Urinary bladder (tissue), 4 donors: ENCODE data around the gene TMEM242. TPM values are rescaled to one million over a fixed set of nuclear protein-coding genes. Genes with fewer than 3 reads are reported as not detected.

Source experiments
- DNase-seq: peaks from one replicate; pipeline ENCODE4 v3.0.0-alpha.2; 2015; ENCODE audit errors: extremely low spot score
- H3K27ac ChIP-seq: one replicate; pipeline ENCODE4 v1.5.1; 2013; ENCODE audit warnings: low read depth, mild to moderate bottlenecking, moderate library complexity
- H3K36me3 ChIP-seq: one replicate; pipeline ENCODE4 v1.6.1; 2013; ENCODE audit warnings: mild to moderate bottlenecking, moderate library complexity; ENCODE audit not compliant: insufficient read depth
- H3K4me1 ChIP-seq: one replicate; pipeline ENCODE4 v1.6.1; 2013; ENCODE audit warnings: mild to moderate bottlenecking, moderate library complexity; ENCODE audit not compliant: insufficient read depth
- H3K4me3 ChIP-seq: one replicate; pipeline ENCODE4 v1.5.1; 2013; ENCODE audit warnings: low read depth, low read length
- WGBS: extraction: QIAGEN DNeasy Blood & Tissue Kit; methylation state at CpG from one replicate; pipeline ENCODE4 v1.1.7; 2013; 5-methylcytosine and 5-hydroxymethylcytosine counted together
- polyA plus RNA-seq: library from polyadenylated mRNA; stranded (reverse); fragments of 200-250 nt; gene quantifications from one replicate; pipeline ENCODE4 v1.2.3, GENCODE V29; 2013
- total RNA-seq: library from RNA; depleted of rRNA; stranded (reverse); fragments of >200 nt; gene quantifications from one replicate; pipeline ENCODE4 v1.2.3, GENCODE V29; 2014
- donor health status: healthy with polysubstance abuse.
- donor health status: healthy.

TMEM242 gene
- total and polyA plus RNA-seq, 2 donors = 9.6 to 12.1 TPM

- H3K36me3 ChIP-seq = no peaks in the 10 kb centered on the region
- 95% methylated on average over 3 of the region's 3 CpGs for WGBS
- no peak overlapping the region for H3K27ac ChIP-seq
- H3K4me3 ChIP-seq = no peak overlapping the region
- DNase-seq = no peak
- no peaks in the 10 kb centered on the region for H3K4me1 ChIP-seq
Observed at GRCh38 chr6:157255079-157255478, 68.2 kb downstream of the TMEM242 start.

DNA sequence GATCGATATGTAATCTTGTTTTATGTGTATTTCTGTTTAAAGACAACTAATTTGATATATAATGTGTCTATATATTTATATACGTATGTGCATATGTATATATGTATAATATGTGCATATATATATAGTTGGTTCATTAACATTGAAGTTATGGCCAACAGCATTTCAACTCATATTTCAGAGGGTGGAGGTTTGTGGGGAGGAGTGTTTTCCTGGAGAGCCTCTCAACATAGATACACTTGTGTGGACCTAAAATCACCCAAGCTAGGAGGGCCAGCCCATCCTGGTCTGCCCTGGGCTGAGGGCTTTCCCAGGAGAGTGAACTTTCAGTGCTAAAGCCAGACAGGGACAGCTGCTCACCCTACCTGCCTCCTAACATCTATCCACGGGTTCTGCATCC, 68.8 kb downstream of the TMEM242 start:
- Histone ChIP-seq H3K4me1 (no peaks in the 10 kb centered on the region), H3K27ac (no peak overlapping the region), H3K36me3 (no peaks in the 10 kb centered on the region), H3K4me3 (no peak overlapping the region)
- WGBS = 87% methylated on average over 3 of the region's 3 CpGs
- no peak for DNase-seq

- H3K27ac ChIP-seq = no peak overlapping the region
- no peaks in the 10 kb centered on the region for H3K36me3 ChIP-seq
- DNase-seq = no peak
- H3K4me3 ChIP-seq = no peak overlapping the region
- 88% methylated on average over 7 of the region's 7 CpGs for WGBS
- no peaks in the 10 kb centered on the region for H3K4me1 ChIP-seq
Observed at GRCh38 chr6:157253699-157254098, 69.6 kb downstream of the TMEM242 start.

DNA sequence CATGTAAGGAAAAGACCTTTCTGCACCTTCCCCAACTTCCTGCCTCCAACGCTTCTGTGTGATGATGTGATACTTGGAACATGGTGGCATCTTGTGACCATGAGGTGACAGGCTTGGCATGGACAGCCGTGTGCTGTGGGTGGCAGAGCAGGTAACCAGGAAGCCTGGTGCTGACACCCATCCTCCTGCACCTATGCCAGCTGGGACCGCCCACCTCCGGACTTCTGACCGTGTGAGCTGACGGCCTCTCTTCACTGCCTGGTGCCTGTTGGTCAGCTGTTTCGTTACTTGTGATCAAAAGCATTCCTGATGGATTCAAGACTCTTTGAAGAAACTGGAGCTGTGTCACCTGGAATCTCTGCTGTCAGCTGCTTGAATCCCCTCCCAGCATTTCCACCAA, 70.3 kb downstream of the TMEM242 start:
- Histone ChIP-seq H3K4me1 (no peaks in the 10 kb centered on the region), H3K4me3 (no peak overlapping the region), H3K36me3 (no peaks in the 10 kb centered on the region), H3K27ac (no peak overlapping the region)
- no peak for DNase-seq
- WGBS = 75% methylated on average over 7 of the region's 7 CpGs

DNA sequence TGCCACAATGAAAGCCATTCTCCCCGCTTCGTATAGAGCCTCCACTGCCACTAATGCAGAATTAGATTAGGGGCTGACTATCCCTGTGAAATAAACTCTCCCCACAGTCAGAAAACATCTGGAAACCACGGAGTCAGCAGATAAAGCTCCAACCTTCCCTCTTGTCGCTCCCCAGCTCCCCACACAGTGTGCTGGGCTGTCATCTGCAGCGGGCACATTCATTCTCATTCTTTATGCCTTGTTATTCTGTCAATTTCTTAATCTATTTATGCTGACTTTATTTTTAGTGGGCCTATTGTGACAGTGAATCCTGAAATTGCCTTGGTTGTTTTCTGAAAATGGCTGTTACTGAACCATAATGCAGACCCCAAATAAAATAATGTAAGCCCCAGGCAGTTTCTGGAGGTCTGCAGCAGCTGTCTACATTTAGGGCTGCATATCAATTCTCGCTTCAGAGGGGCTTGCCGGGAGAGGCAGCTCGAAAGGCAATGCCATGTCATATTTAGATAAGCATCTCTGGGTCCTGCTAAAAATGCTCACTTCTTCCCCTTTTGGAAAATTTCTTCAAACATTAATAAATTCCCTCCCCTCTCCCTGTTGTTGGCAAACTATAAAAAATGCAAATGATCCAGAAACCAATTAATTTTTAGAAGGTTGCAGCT, 71.6 kb downstream of the TMEM242 start:
- H3K27ac ChIP-seq = no peak overlapping the region
- DNase-seq = no peak
- H3K36me3 ChIP-seq = no peaks in the 10 kb centered on the region
- no peak overlapping the region for H3K4me3 ChIP-seq
- 82% methylated on average over 8 of the region's 8 CpGs for WGBS
- H3K4me1 ChIP-seq = no peaks in the 10 kb centered on the region

DNA sequence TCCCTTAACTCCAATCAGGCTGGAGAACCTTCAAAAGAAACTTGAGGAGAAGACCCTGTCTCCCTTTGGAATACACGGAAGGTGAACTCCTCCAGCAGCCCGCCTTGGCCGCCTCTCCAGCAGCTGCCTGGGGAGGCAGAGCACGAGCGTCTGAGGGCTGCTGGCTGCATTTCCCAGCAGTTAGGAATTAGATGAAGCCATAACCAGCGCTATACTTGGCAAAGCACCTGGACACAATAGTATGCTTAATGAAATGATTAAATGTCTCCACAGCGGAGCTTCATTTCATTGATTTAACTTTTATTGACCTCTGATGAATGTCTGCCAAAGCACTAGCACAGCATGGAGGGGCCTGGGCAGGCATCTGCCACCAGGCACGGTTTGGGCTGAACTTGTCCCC, 73.5 kb downstream of the TMEM242 start:
- Histone ChIP-seq H3K36me3 (no peaks in the 10 kb centered on the region), H3K27ac (no peak overlapping the region), H3K4me3 (no peak overlapping the region), H3K4me1 (no peaks in the 10 kb centered on the region)
- WGBS = 79% methylated on average over 8 of the region's 8 CpGs
- no peak for DNase-seq

DNA sequence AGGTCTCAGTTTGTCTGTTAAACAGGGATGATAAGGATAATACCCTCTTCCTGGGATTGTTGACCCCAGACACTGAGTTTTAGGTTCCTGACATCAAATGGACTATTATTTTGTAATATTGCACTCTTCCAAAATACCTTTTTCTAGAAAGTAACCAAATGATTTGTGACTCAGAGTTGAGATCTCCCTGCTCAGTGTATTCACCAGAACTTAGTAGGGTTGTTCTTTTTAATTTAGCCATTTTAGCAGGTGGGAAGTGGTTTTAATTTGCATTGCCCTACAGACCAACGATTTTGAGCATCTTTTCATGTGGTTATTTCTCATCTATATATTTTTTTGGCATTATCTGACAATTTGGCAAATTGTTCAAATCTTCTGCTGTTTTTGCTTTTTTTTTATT, 75.1 kb downstream of the TMEM242 start:
- H3K4me1 ChIP-seq = no peaks in the 10 kb centered on the region
- 66% methylated on average over 1 of the region's 1 CpG for WGBS
- H3K27ac ChIP-seq = no peak overlapping the region

DNA sequence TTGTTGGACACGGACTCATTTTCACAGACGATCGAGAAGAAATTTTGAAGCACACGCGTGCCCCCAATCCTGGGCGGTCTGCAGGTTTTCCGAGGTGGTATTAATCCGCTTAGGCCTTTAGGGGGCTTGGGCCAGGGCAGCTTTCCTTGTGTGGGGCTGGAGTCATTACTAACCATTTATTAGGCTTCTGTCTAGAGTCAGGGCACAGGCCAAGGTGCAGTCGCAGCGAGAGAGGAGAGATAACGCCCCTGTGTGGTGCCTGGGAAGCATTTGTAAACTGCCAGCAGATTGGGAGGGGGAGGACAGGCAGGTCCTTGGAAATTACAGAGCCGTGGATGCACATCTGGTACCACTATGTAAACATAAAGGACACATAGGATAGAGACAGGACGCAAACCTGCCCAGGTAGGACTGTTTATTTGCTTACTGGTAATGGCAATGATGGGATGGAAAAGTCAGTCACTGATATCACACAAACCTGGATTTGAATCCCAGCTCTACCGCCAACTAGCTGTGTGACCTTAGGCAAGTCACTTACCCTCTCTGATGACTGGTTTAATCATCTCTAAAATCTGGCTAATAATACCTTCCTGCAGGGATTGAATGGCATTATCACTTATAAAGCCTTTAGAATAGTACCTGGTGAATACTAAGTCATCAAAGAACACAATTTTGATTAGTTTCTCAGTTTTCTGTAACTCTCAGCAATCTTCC, 76.4 kb downstream of the TMEM242 start:
- WGBS = 89% methylated on average over 14 of the region's 14 CpGs
- Histone ChIP-seq H3K27ac (no peak overlapping the region), H3K4me3 (no peak overlapping the region), H3K36me3 (no peaks in the 10 kb centered on the region), H3K4me1 (no peaks in the 10 kb centered on the region)
- DNase-seq = no peak

More for the DNA sequence above, 75.1 kb downstream of the TMEM242 start:
- Histone ChIP-seq H3K36me3 (no peaks in the 10 kb centered on the region), H3K4me3 (no peak overlapping the region)
- no peak for DNase-seq

DNA sequence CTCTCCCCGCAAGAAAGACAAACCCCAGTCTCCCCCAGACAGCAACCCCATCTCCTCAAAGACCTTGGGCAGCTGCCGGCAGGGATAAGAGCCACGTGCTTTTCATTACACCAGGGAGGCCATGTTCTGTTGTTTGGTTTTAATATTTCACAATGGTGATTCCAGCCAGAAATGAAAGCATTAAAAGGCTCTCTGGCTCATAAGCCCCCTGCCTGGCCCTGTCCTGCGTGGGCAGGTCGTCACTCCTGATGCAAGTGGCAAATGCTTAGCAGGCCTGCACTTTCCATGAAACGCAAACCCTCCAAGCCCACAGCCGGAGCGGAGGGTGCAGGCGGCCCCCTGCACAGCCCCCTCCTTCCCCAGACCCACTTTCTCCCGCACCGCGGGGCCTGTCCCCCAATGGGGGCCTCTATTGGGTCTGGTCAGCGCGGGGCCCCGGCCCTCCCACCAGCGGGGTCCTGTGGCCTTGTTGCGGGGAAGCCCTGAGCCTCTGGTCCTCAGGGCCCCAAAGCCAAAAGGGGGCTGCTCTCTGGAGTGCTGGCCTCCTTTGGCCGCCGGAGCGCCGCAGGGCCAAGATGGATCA, 77.2 kb downstream of the TMEM242 start:
- no peak for DNase-seq
- Histone ChIP-seq H3K36me3 (no peaks in the 10 kb centered on the region), H3K4me3 (no peak overlapping the region), H3K27ac (no peak overlapping the region), H3K4me1 (no peaks in the 10 kb centered on the region)
- 84% methylated on average over 21 of the region's 21 CpGs for WGBS

- 55% methylated on average over 13 of the region's 13 CpGs for WGBS
- no peaks in the 10 kb centered on the region for H3K36me3 ChIP-seq
- no peak overlapping the region for H3K27ac ChIP-seq
- DNase-seq = no peak
- H3K4me3 ChIP-seq = no peak overlapping the region
- H3K4me1 ChIP-seq = no peaks in the 10 kb centered on the region
Observed at GRCh38 chr6:157245436-157245835, 77.9 kb downstream of the TMEM242 start.

- H3K36me3 ChIP-seq = no peaks in the 10 kb centered on the region
- H3K4me1 ChIP-seq = no peaks in the 10 kb centered on the region
- DNase-seq = no peak
- WGBS = 54% methylated on average over 4 of the region's 4 CpGs
- no peak overlapping the region for H3K4me3 ChIP-seq
- H3K27ac ChIP-seq = no peak overlapping the region
Observed at GRCh38 chr6:157244780-157245179, 78.5 kb downstream of the TMEM242 start.

DNA sequence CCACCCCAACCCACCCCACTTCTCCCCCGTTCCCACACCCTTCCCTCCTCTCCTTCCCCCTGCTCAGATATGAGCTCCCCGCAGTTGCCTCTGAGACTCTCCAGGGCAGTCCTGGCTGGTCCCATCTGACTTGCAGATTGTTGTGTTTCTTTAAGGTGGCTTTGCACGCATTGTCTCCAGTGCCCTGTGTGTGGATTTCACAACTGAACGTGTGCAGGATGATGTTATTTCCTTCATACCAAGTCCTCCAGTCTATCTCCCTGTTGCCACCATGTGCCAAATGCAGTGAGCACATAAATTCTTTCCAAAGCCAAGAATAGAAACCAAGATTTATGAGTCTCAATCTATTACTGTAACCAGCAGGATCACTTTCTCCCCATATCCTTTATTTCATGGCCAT, 79.1 kb downstream of the TMEM242 start:
- Histone ChIP-seq H3K36me3 (no peaks in the 10 kb centered on the region), H3K4me3 (no peak overlapping the region), H3K4me1 (no peaks in the 10 kb centered on the region), H3K27ac (no peak overlapping the region)
- 28% methylated on average over 4 of the region's 4 CpGs for WGBS
- no peak for DNase-seq

- no peaks in the 10 kb centered on the region for H3K36me3 ChIP-seq
- no peak for DNase-seq
- H3K4me3 ChIP-seq = no peak overlapping the region
- 94% methylated on average over 6 of the region's 6 CpGs for WGBS
- no peak overlapping the region for H3K27ac ChIP-seq
- no peaks in the 10 kb centered on the region for H3K4me1 ChIP-seq
Observed at GRCh38 chr6:157242791-157243190, 80.5 kb downstream of the TMEM242 start.

DNA sequence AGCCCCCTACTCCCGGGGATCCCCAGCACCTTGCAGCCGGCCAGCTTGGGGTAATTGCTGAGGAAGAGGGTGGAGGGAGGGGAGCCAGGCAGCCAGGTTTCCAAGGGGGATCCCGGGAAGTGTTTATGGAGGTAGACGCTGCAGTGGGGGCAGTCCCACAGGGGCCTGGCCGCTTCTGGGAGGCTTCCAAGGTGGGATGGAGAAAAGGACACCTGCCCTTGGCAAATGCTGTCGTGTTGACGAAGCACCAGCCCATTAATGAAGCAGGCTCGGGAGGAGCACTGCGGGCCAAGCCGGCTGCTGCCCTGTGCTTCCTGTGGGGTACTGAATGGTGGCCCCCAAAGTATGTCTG, 82.4 kb downstream of the TMEM242 start:
- Histone ChIP-seq H3K36me3 (no peaks in the 10 kb centered on the region), H3K27ac (no peak overlapping the region), H3K4me1 (no peaks in the 10 kb centered on the region), H3K4me3 (no peak overlapping the region)
- 70% methylated on average over 10 of the region's 10 CpGs for WGBS
- DNase-seq = no peak
